ENCODE data around the gene GNB5. TPM values are rescaled to one million over a fixed set of nuclear protein-coding genes. Genes with fewer than 3 reads are reported as not detected.

Gene GNB5
- total RNA-seq, 2 experiments from 2014 or later = 28.5 to 34.2 TPM

- no peaks in the 10 kb centered on the region for H3K36me3 Mint-ChIP-seq (ENCODE audit: low read depth)
- no peaks in the 10 kb centered on the region for H3K4me1 Mint-ChIP-seq
- H3K27ac Mint-ChIP-seq = no peak overlapping the region
- H3K27me3 Mint-ChIP-seq = peaks cover 4% of the 10 kb centered on the region
- ChIA-PET CTCF (interaction anchor here (0.6 kb wide), 1 partner anchor 1865 kb away, joined by 3 read pairs; no protein-coding TSS in a partner anchor), POLR2A (no interaction called here)
- no peaks in the 10 kb centered on the region for H3K9me3 Mint-ChIP-seq
- DNase-seq = no peak
- no peak overlapping the region for H3K4me3 Mint-ChIP-seq
Measured at GRCh38 chr15:52200831-52201365, 9.7 kb upstream of the GNB5 start.

DNA sequence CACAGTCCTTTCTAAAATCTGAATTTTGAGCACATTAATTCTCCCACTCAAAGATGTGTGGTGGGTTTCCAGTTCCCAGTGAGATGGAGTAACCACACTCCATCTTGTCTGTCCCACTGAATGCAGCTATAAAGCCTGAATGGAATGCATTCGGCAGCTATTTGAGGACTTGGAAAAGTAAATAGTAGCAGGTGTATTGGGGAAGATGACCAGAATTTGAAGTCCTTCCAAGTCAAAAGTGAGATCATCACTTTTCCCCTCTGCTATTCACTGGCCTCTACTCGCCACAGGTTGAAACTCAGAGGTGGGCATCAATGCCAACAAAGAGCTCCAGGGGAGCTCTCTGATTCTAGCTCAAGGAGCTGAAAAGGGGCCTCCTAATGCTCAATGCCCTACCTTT is 8.1 kb upstream of the GNB5 start:
- H3K9me3 Mint-ChIP-seq = no peaks in the 10 kb centered on the region
- H3K27me3 Mint-ChIP-seq = peaks cover 4% of the 10 kb centered on the region
- H3K36me3 Mint-ChIP-seq (ENCODE audit: low read depth) = no peaks in the 10 kb centered on the region
- no peak overlapping the region for H3K27ac Mint-ChIP-seq
- no peak for DNase-seq
- H3K4me3 Mint-ChIP-seq = no peak overlapping the region
- no peaks in the 10 kb centered on the region for H3K4me1 Mint-ChIP-seq
- CTCF ChIA-PET = interaction anchor here (0.7 to 2.9 kb wide), 3 partner anchors 9 to 260 kb away, joined by 3 to 11 read pairs (median 4); no protein-coding TSS in a partner anchor
- POLR2A ChIA-PET = no interaction called here

GRCh38 chr15:52196891-52197290 is 5.7 kb upstream of the GNB5 start:
- Mint-ChIP-seq H3K36me3 (ENCODE audit: low read depth) (no peaks in the 10 kb centered on the region), H3K27me3 (peaks cover 4% of the 10 kb centered on the region), H3K4me3 (no peak overlapping the region), H3K4me1 (no peaks in the 10 kb centered on the region), H3K27ac (no peak overlapping the region), H3K9me3 (no peaks in the 10 kb centered on the region)
- CTCF ChIA-PET = no interaction called here
- POLR2A ChIA-PET = no interaction called here
- DNase-seq = no peak

DNA sequence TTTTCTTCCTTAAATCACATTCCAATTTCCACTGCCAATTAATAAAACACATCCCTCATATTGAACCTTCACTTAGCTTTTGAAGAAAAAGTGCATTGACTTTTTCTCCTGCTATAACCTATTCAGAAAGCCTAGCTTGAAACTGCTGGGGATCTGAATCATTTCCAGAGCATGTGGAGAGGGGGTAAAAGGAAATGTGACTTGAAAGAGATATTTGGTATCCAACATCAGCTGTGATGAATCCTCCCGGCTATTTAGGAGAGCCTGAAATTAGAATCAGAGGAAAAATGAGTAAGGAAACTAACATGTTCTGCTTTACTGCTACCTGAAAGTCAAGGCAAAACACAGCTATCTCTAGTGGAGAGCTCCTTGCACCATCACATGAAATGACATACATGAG is 2.6 kb upstream of the GNB5 start:
- Mint-ChIP-seq H3K27me3 (no peaks in the 10 kb centered on the region), H3K9me3 (no peaks in the 10 kb centered on the region), H3K4me3 (no peak overlapping the region), H3K4me1 (no peaks in the 10 kb centered on the region), H3K36me3 (ENCODE audit: low read depth) (no peaks in the 10 kb centered on the region), H3K27ac (no peak overlapping the region)
- no peak for DNase-seq
- ChIA-PET POLR2A (no interaction called here), CTCF (interaction anchor here (0.5 to 1.7 kb wide), 5 partner anchors 8 to 917 kb away, joined by 3 to 7 read pairs (median 3); no protein-coding TSS in a partner anchor)

DNA sequence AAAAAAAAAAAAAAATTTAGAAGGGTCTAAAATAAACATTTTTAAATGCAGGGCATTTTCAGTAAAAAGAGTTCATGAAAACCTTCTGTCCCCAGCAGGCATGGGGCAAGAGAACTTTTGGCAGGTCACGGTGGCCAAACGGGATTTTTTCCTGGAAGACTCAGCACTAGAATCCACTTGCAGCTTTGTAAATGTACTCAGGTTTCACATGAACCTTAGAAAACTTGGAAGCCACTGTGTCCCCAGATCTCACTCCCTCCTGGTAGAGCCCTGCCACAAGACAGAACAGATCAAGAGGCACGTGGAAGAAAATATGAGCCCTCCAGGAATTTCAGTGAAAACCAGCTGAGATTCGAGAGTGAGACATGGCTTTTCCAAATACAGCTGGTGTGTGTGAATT is 2.1 kb upstream of the GNB5 start:
- no peak for DNase-seq
- POLR2A ChIA-PET = no interaction called here
- Mint-ChIP-seq H3K4me1 (no peaks in the 10 kb centered on the region), H3K36me3 (ENCODE audit: low read depth) (no peaks in the 10 kb centered on the region), H3K9me3 (no peaks in the 10 kb centered on the region), H3K27ac (no peak overlapping the region), H3K4me3 (no peak overlapping the region), H3K27me3 (no peaks in the 10 kb centered on the region)
- CTCF ChIA-PET = interaction anchor here (0.5 to 1.7 kb wide), 4 partner anchors 10 to 916 kb away, joined by 3 to 7 read pairs (median 4); no protein-coding TSS in a partner anchor

DNA sequence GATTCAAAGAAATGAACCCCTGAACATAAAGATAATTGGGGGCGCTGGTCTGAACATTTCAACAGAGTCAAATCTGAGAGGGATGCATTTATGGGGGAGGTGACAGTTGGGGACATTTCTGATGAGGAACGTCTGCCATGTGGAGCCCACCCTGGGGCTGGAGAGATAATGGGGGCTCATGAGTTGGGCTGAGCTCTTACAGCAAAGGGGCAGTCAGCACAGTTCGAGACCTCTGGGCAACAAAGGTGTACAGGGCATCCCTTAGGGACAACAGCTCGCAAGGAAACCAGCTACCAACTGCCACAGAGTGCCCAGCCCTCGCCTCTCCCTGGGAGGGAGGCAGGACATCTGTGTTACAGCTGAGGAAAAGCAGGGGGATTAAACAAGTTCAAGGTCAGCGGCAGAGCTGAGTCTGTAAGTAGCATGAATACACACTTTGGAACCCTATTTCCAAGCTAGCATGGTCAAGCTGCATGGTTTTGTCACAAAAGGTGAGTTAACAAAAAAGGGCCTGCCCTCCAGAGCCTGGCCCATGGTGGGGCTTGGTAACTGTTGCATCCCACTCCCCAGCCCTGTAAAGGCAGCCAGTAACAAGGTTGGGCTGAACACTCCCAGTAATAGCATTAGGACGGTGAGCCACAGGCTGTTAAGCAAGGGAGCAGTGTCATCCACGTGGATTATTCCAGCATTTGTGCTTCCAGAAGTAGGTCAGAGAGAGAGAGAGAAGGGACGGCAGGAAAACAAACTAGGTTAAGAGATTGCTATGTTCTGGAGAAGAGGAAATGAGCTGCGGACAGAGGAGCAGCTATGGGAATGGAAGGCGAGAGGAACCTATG is 4.3 kb downstream of the GNB5 start:
- Mint-ChIP-seq H3K27me3 (no peaks in the 10 kb centered on the region), H3K4me3 (no peak overlapping the region), H3K36me3 (ENCODE audit: low read depth) (no peaks in the 10 kb centered on the region), H3K4me1 (peaks cover 3% of the 10 kb centered on the region), H3K9me3 (peaks cover 2% of the 10 kb centered on the region), H3K27ac (no peak overlapping the region)
- ChIA-PET POLR2A (no interaction called here), CTCF (no interaction called here)
- DNase-seq = no peak

DNA sequence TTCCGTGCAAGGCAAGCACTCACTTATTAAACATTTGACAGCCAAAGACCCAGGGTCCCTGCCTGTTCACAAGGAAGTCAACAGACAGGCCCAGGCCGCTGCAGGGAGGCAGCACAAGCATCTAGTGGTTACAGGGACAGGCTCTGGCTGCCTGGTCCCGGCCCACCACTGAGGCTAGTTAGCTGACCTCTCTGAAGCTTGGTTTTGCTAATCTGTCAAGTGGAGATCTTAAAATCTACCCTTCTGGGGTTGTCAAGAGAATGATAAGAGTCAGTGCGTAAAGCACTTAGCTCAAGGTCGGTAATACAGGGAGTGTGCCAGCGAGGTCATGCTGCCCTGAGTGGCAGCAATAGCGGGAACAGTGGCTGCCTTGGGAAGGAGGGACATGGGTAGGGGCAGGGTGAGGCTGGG is 6.0 kb downstream of the GNB5 start:
- H3K4me3 Mint-ChIP-seq = no peak overlapping the region
- H3K27ac Mint-ChIP-seq = no peak overlapping the region
- CTCF ChIA-PET = interaction anchor here (1.1 to 1.4 kb wide), 3 partner anchors 9 to 32 kb away, joined by 3 to 5 read pairs (median 3); no protein-coding TSS in a partner anchor
- DNase-seq = no peak
- no peaks in the 10 kb centered on the region for H3K27me3 Mint-ChIP-seq
- H3K36me3 Mint-ChIP-seq (ENCODE audit: low read depth) = no peaks in the 10 kb centered on the region
- peaks cover 2% of the 10 kb centered on the region for H3K9me3 Mint-ChIP-seq
- POLR2A ChIA-PET = no interaction called here
- peaks cover 15% of the 10 kb centered on the region for H3K4me1 Mint-ChIP-seq

- no peaks in the 10 kb centered on the region for H3K36me3 Mint-ChIP-seq (ENCODE audit: low read depth)
- H3K27ac Mint-ChIP-seq = no peak overlapping the region
- DNase-seq = no peak
- ChIA-PET CTCF (interaction anchor here (1.2 to 1.4 kb wide), 3 partner anchors 24 to 33 kb away, joined by 3 to 5 read pairs (median 3); no protein-coding TSS in a partner anchor), POLR2A (no interaction called here)
- peaks cover 2% of the 10 kb centered on the region for H3K9me3 Mint-ChIP-seq
- no peaks in the 10 kb centered on the region for H3K27me3 Mint-ChIP-seq
- no peak overlapping the region for H3K4me3 Mint-ChIP-seq
- peaks cover 15% of the 10 kb centered on the region for H3K4me1 Mint-ChIP-seq
Measured at GRCh38 chr15:52184721-52185120, 6.5 kb downstream of the GNB5 start.

DNA sequence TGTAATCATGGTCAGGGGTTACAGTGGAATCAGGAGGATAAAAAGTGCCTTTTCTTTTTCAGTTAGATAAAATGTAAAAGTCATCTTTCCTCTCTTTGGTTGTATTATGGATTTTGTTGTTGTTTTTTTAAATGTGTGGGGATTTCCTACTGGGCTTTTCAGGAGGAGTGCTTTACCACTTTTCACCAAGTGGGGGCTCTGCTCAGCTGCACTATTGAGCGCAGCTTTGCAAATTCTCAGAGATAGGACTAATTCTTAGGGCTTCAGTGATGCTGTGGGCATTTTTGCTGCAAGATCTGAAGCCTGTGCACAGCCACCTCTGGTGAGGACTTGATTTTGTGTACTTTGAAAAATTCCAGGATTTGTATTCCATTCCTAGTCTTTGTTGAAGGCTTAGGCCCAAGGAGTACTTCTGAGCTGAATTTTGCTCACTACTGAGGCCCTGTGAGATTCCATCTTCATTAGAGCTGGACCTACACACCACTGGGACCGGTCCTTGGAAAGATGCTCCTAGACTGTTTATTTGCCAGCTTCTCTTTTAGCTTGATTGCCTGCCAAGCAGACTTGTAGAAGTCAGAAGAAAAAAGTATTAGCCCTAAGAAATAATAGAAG is 7.5 kb downstream of the GNB5 start:
- peak; percentile 25 for DNase-seq
- Mint-ChIP-seq H3K4me3 (no peak overlapping the region), H3K27me3 (no peaks in the 10 kb centered on the region), H3K9me3 (peaks cover 2% of the 10 kb centered on the region), H3K4me1 (peaks cover 18% of the 10 kb centered on the region), H3K27ac (no peak overlapping the region), H3K36me3 (ENCODE audit: low read depth) (no peaks in the 10 kb centered on the region)
- ChIA-PET CTCF (interaction anchor here (0.8 to 2.5 kb wide), 8 partner anchors 10 to 212 kb away, joined by 3 to 10 read pairs (median 4); partner anchors contain the start of gene LEO1), POLR2A (no interaction called here)

- no peaks in the 10 kb centered on the region for H3K36me3 Mint-ChIP-seq (ENCODE audit: low read depth)
- H3K9me3 Mint-ChIP-seq = peaks cover 2% of the 10 kb centered on the region
- no peak overlapping the region for H3K4me3 Mint-ChIP-seq
- no peak overlapping the region for H3K27ac Mint-ChIP-seq
- ChIA-PET CTCF (interaction anchor here (1.2 to 2.5 kb wide), 2 partner anchors 26 to 45 kb away, joined by 4 to 10 read pairs; no protein-coding TSS in a partner anchor), POLR2A (interaction anchor here (0.5 to 0.6 kb wide), 2 partner anchors 12 to 207 kb away, joined by 3 read pairs; no protein-coding TSS in a partner anchor)
- no peaks in the 10 kb centered on the region for H3K27me3 Mint-ChIP-seq
- DNase-seq = no peak
- H3K4me1 Mint-ChIP-seq = peaks cover 32% of the 10 kb centered on the region
Measured at GRCh38 chr15:52181938-52182780, 9.0 kb downstream of the GNB5 start.

- Mint-ChIP-seq H3K9me3 (peaks cover 2% of the 10 kb centered on the region), H3K27ac (peak overlapping the region; percentile 95), H3K4me1 (peaks cover 36% of the 10 kb centered on the region), H3K27me3 (no peaks in the 10 kb centered on the region), H3K4me3 (peak overlapping the region; percentile 79), H3K36me3 (ENCODE audit: low read depth) (peaks cover 4% of the 10 kb centered on the region)
- DNase-seq = no peak
- ChIA-PET CTCF (interaction anchor here (1.5 kb wide), 1 partner anchor 98 kb away, joined by 3 read pairs; no protein-coding TSS in a partner anchor), POLR2A (no interaction called here)
Measured at GRCh38 chr15:52180851-52181450, 10.2 kb downstream of the GNB5 start.

All from activated CD4-positive, alpha-beta T cell treated with anti-CD3 and anti-CD28 coated beads, Interleukin-2, amount 10 ng/mL, durations not matched to agents 7 days and 5 days (primary cell).